HTR-8/SVneo (cell line): ENCODE data around the gene CLDN5.

ENCODE experiments used
- DNase-seq: peaks from one replicate; pipeline ENCODE4 v3.0.0; 2011; ENCODE audit warnings: low spot score, mixed read lengths; ENCODE audit not compliant: insufficient read length
- FAIRE-seq: peaks from 2 replicates; lab custom pipeline; 2011; peaks lifted over from hg19 to GRCh38; lab: Jason Lieb, UNC

The CLDN5 gene

GRCh38 chr22:19508024-19508776 lies 16.0 kb downstream of the CLDN5 start:
- FAIRE-seq (no peak), DNase-seq (no peak)

- FAIRE-seq: no peak
- no peak for DNase-seq
These were observed 16.7 kb downstream of the CLDN5 start for GRCh38 chr22:19507534-19507861.

GRCh38 chr22:19506212-19506611 lies 18.0 kb downstream of the CLDN5 start:
- no peak for FAIRE-seq
- DNase-seq: no peak

DNA sequence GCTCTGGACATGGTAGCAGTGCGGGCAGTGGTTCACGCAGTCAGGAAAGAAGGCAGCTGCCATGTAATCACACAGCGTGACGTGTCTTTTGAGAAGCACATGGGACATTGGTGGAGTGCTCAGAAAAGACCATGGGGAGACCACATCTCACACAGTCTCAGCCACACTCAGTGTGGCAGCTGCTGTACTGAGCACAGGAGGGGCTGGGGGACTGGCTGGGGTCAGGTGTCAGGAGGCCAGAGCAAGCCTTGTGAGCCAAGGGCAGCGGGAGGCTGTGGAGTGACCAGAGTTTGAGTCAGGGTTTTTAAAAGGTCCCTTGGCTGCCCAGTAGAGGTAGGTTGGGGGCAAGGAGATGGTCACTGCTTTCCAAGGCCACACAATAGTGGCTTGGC lies 18.5 kb downstream of the CLDN5 start:
- FAIRE-seq (no peak), DNase-seq (no peak)

DNA sequence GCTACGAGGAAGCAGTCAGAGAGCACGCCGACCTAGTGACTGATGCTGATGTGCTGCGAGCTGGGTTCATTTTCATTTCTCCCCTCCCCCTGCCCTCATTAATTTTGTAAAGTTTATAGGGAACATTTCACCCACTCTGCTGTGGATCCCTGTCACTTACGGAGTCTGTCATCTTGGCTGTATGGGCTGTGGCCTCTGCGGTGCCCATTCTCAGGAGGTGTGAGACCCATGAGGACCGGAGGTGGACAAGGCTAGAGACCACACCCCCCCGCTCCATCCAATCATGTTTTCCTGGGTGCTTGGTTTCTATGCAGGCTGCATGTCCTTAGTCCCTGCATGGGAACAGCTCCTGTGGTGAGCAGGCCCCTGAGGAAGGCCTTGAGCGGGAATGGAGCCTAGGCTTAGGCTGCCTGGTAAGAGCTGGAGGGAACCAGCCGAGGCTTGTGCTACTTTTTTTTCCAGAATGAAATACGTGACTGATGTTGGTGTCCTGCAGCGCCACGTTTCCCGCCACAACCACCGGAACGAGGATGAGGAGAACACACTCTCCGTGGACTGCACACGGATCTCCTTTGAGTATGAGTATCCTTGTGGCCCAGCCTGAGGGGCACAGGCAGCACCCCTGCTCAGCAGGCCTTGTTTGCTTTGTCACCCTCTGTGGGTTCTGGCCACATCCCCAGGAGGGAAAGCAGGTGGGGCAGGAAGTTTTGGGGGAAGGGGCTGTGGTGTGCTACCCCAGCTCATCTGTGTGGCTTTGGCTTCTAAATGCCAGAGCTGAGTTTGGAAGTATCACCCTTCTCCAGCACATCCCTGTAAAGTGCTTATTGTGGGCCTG lies 19.1 kb downstream of the CLDN5 start:
- DNase-seq (no peak), FAIRE-seq (no peak)

GRCh38 chr22:19503869-19504268 lies 20.3 kb downstream of the CLDN5 start:
- DNase-seq: no peak
- no peak for FAIRE-seq

DNA sequence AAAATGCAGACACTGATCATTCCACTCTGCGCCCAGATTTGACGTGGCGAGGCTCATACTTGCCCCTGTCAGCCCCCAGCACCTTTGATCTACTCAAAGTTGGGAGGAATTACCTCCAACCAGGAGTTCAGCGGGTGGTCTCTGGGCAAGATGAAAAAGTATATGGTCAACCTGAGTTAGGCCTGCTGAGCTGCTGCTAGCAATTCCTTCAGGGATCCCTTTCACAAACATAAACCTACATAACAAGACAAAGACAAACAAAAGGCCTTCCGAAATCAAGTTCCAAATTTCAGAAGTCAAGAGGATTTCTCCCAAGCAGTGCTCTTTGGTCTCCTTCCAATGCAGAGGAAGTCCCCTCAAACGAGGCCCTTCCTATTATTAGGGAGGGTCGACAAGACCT lies 20.8 kb downstream of the CLDN5 start:
- FAIRE-seq (no peak), DNase-seq (no peak)

GRCh38 chr22:19501897-19502447 lies 22.2 kb downstream of the CLDN5 start:
- no peak for DNase-seq
- FAIRE-seq: no peak

GRCh38 chr22:19499880-19500242 lies 24.3 kb downstream of the CLDN5 start:
- FAIRE-seq (no peak), DNase-seq (no peak)

- DNase-seq (no peak), FAIRE-seq (no peak)
These were observed 24.9 kb downstream of the CLDN5 start for GRCh38 chr22:19499236-19499879.

DNA sequence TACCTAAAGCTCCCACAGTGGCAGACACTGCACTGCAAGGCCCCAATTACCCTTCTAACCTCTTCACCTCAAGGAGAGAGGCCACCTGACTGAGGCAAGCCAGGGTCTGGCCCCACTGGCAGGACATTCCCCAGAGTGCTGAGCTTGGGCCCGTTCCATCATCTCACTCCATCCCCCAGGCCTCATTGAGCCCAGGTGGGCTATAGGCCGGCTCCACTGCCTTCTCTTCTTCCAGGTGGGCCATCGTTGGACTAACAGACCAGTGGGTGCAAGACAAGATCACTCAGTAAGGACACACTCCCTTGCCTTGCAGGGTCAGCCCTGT lies 25.4 kb downstream of the CLDN5 start:
- DNase-seq: no peak
- FAIRE-seq: no peak

DNA sequence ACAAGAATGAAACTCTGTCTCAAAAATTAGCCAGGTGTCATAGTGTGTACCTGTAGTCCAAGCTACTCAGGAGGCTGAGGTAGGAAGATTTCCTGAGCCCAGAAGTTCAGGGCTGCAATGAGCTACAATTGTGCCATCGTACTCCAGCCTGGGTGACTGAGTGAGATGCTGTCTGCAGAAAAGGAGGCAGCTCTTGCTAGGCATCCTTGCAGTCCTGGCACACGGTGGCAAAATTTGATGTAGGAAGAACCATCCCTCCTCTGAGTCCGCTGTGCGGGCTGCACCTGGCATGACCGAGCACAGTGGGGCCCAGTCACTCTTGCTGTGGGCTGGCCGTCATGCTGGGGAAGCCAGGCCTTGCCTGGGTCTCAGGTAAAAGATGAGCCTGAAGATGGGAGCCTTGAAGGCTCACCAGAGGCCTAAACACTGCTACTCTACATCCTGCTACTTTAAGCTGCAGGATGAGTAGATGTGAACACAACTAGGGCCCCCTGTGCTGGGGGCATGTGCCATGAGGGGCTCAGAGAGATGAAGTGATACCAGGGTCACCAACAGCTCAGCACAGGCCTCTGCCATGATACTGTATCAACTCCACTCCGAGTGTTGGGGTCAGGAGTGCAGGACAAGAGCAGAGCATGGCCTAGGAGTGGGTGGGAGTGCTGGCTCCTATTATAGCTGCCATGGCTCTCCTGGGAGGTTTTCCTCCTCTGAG lies 25.9 kb downstream of the CLDN5 start:
- no peak for DNase-seq
- FAIRE-seq: no peak

DNA sequence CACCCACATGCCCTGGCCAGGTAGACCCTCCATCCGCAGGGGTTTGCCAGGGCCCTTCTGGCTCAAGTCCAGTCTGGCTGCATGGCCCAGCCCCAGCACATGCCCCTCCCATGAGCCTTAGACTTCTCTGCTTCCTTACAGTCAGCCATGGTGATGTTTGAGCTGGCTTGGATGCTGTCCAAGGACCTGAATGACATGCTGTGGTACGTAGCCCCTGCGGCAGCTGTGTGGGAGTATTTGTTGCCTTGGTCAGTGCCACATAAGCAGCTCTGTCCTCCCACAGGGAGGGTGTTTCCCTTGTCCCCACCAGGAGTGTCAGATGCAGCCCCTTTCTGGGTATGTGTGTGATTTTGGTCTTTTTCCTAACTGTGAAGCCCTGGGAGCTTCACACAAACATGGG lies 27.0 kb downstream of the CLDN5 start:
- DNase-seq (peak; percentile 27), FAIRE-seq (no peak)

DNA sequence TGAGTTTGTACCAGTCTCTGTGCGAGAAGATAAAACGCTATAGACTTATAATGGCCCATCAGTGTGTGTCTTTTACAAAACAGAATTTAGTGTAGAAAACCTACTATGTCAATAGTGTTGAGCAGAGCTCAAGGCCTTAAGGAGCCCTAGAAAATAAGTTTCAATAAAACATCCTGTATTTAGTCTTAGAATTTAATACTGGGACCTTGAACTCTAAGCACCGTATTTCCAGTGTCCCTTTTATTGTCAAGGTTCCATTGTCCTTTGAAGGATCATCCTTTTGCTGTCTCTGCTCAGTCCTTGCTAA lies 27.9 kb downstream of the CLDN5 start:
- DNase-seq (no peak), FAIRE-seq (no peak)

DNA sequence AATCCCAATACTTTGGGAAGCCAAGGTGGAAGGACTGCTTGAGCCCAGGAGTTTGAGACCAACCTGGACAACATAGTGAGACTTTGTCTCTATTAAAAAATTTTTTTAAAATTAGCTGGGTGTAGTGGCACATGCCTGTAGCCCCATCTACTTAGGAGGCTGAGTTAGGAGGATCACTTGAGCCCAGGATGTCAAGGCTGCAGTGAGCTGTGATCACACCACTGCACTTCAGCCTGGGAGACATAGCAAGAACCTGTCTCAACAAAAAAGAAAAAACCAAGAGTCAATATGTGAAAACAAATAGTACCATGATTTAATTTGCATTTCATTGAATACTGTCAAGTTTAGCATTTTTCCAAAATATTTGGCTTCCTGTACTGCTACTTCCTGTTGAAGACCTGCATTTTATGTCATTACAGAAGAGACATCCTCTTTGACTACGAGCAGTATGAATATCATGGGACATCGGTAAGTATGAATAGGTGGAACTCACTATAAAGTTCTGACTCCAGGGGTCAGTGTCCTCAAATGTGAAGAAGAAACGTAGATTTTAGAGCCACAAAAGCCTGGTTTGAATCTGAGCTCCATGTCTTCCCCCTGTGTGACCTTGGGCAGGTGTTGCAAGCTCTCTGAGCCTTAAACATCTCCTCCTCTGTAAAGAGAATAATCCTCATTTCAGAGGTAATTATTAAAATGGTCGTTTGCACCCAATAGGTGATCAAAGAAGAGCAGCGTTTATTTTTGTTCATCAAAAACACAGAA lies 28.5 kb downstream of the CLDN5 start:
- no peak for FAIRE-seq
- DNase-seq: no peak

DNA sequence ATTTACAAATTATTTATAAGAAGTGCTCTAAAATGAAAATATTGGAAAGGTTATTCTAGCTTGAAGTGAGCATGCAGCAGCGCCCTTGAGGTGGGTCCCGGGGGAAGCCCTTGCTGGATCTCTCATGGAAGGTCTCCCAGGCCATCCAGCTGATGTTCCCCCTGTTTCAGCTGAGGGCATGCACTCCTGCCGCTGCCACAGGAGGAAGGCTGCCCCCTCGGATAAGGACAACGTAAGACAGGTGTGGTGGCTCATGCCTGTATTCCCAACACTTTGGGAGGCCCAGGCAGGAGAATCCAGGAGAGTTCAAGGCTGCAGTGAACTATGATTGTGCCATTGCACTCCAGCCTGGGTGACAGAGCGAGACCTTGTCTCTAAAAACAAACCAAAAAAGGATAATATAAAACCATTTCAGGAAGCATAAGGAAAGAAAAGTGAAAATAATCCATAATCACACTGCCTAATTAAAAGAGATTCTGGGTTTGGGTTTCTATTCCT lies 29.5 kb downstream of the CLDN5 start:
- FAIRE-seq: no peak
- no peak for DNase-seq

GRCh38 chr22:19494001-19494560 lies 30.1 kb downstream of the CLDN5 start:
- FAIRE-seq (no peak), DNase-seq (no peak)

DNA sequence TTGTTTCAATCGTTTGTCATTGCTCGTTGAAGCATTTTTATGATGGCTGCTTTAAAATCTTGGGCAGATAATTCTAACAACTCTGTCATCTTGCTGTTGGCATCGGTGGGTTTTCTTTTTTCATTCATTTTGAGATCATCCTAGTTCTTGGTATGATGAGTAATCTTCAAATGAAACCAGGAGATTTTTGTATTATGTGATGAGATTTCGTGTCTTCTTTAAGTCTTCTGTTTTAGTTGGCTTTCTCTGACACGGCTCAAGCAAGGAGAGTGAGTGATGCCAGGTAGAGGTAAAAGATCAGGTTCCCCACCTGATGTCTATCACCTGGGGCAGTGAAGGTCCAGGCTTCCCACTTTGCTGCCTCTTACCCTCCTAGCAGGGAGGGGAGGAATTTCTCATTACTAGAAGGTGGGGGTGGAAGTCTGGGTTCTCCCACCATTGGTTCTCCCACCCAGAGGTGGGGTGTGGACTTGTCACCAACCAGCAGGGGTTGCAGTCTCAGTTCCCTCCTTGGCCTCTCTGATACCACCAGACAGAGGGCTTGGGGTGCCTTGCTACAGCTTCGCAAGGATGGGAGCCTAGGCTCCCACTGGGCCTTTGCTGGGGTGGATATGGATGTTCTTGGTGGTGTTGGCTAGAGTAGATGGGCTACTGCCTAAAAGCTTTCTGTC lies 31.6 kb downstream of the CLDN5 start:
- no peak for DNase-seq
- FAIRE-seq: no peak

DNA sequence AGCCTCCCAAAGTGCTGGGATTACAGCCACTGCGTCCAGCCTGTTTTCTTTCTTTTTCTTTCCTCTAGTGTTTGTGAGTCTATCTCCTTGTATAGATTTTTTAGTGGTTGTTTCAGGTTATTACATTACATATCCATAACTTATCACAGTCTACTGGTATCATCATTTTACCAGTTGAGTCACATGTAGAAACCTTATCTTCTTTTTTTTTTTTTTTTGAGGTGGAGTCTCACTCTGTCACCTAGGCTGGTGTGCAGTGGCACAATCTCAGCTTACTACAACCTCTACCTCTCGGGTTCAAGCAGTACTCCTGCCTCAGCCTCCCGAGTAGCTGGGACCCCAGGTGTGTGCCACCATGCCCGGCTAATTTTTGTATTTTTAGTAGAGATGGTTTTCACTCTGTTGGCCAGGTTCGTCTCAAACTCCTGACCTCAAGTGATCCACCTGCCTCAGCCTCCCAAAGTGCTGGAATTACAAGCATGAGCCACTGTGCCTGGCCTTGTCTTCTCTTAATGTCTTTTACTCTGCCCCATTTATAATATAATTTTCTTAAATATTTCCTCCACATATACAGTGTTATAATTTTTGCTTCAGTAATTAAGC lies 33.5 kb downstream of the CLDN5 start:
- DNase-seq: no peak
- no peak for FAIRE-seq
